Stimulated activated CD8-positive, alpha-beta memory T cell treated with anti-CD3 and anti-CD28 coated beads, Interleukin-4, amount 100 ng/mL, for 48 hours (primary cell): ENCODE measurements around the gene RABGAP1.

Source experiments
- DNase-seq: peaks from one replicate; pipeline ENCODE4 v3.0.0-alpha.2; 2020

RABGAP1 gene

DNA sequence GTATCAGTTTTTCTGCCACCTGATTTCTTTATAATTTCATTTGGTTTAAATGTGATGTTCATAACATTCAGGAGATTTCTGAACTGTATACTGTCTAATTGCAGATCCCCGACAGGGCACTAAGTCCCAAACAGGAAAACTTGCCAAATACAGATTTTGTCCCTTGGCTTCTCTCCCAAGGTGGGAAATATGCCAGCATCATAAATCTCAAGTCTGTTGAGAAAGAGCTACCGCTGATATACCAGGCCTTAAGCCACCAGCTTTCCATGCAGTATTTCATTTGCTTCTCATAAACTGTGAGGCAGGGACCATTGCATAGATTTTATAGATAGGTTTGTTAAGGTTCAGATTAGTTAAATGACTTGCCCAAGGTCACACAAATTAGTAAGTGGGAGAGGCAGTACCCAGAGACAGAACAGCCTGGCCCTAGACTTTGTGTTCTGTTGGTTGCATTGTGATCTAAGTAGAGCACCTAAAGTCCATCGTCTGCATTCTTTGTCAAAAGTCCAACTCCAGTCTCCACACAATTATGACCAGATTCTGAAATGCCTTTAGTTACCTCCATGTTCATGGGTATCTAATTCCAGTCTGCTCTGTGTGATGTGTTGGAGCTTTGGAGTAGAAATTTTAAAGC lies 108.9 kb downstream of the RABGAP1 start:
- DNase-seq, result no peak

DNA sequence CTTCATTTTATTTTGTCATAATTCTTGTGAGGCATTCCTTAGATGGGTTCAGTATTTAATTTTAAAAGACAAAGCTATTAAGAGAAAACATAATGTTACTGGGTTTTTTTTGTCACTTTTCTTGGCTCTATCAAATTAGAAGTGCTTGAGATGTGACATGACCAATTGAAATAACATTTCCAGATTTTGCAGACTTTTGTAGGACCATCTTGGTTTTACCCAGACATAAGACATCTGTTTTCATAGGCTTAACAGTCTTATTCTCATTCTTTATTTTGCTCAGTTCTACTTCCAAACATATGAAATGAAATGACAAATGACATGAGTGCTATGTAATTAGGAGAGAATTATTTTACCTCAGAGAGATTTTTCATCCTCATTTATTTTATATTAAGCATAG lies 112.2 kb downstream of the RABGAP1 start:
- DNase-seq, result no peak

GRCh38 chr9:123053711-123054110 lies 112.9 kb downstream of the RABGAP1 start:
- DNase-seq, result no peak

DNA sequence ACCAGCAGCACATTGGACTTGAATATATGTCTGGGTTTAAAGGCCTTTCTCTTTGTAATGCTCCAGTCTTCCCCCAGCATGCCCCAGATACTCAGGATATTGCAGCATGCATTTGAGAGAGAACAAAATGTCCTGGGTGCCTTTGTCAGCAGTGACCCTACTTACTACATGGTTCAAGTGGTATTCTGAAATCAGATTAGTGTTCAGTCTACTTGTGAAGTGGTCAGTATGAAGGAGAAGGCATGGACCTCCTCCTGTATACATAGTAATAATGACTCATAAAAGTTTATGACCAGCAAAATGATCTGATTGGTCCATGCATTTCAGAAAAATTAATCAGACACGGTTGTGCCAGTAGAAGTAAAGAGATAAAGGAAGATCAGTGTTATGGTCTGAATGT lies 118.0 kb downstream of the RABGAP1 start:
- no peak for DNase-seq

GRCh38 chr9:123059472-123060220 lies 118.8 kb downstream of the RABGAP1 start:
- no peak for DNase-seq

- DNase-seq, result no peak
These were observed 120.4 kb downstream of the RABGAP1 start for GRCh38 chr9:123061216-123061615.

GRCh38 chr9:123062351-123063176 lies 121.7 kb downstream of the RABGAP1 start:
- DNase-seq, result no peak

GRCh38 chr9:123063177-123063598 lies 122.4 kb downstream of the RABGAP1 start:
- DNase-seq, result no peak

- no peak for DNase-seq
These were observed 123.1 kb downstream of the RABGAP1 start for GRCh38 chr9:123063896-123064295.

GRCh38 chr9:123064716-123065115 lies 123.9 kb downstream of the RABGAP1 start:
- DNase-seq, result no peak

DNA sequence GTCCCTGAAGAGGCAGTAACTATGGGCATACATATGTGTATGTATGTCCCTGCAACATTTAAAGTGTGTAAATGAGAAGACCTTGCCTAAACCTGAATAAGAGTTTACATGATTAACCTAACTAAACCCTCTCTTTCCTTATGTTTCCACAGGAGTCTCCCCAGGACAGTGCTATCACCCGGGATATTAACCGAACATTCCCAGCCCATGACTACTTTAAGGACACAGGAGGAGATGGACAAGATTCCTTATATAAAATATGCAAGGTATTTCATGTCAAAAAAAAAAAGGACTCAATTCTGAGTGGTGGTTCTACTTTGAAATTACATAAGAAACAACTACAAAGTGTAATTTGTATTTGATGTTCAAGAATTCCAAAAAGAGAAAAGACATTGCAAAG lies 124.4 kb downstream of the RABGAP1 start:
- no peak for DNase-seq

- DNase-seq, result no peak
These were observed 126.3 kb downstream of the RABGAP1 start for GRCh38 chr9:123067136-123067535.

DNA sequence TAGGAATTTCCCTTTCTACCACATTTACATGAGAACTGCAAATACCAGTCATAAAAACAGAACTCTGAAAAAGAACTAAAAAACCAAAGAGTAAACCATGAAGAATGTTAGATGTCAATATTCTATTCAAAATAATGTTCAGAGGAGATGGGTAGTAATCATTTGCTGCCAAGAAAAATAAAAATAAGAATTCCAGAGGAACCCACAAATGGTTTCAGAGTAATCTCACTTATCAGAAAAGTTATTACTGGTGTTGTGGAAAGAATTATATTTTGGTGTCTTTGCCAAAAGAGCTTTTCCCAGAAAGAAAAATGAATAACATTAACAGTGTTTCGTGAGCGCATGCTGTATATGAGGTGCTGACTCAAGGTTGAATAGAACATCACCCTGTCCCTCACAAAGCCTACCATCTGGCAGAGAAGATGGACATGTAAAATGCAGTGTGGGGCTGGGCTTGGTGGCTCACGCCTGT lies 128.2 kb downstream of the RABGAP1 start:
- no peak for DNase-seq

- no peak for DNase-seq
These were observed 129.4 kb downstream of the RABGAP1 start for GRCh38 chr9:123070198-123070597.

DNA sequence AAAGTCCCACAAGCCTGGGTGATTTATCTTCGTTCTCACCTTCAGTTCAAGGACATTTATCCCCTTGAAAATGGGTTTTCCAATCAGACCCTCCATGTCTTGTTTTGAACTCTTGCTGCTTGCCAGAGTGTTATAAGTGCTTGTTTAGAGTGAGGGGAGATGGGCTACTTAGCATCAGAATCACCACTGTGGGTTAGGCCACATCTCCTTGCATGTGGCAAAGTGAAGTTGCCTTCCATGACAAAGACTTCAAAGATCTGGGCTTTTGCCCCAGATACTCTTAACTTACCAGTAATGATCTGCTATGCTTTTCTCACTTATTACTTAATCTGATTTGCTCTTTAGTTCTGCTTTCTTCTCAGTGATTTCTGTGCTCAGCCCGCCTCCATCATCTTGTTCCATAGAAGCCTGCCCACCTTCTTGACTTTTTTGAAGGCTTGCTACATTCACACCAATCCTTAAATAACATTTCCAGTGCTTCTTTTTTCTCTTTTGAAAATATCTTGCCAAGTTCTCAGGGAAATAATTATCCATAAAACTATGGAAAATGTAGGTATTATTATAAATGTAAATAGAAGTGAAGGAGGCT lies 131.7 kb downstream of the RABGAP1 start:
- DNase-seq, result no peak

DNA sequence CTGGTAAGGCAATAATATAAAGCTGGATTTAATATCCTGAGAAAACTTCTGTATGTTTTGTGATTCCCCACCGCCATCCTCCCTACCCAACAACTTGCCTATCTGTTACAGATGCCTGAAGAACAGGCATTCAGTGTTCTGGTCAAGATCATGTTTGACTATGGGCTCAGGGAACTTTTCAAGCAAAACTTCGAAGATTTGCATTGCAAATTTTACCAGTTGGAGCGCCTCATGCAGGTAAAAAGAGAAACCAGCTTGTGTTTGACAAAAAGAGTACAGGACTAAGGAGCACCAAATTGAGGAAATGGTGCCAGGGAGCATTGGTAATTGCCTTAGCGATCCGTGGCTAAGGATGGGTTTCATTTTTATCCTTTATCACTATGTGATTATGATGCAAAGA lies 132.6 kb downstream of the RABGAP1 start:
- no peak for DNase-seq

- no peak for DNase-seq
These were observed 133.2 kb downstream of the RABGAP1 start for GRCh38 chr9:123073991-123074422.

DNA sequence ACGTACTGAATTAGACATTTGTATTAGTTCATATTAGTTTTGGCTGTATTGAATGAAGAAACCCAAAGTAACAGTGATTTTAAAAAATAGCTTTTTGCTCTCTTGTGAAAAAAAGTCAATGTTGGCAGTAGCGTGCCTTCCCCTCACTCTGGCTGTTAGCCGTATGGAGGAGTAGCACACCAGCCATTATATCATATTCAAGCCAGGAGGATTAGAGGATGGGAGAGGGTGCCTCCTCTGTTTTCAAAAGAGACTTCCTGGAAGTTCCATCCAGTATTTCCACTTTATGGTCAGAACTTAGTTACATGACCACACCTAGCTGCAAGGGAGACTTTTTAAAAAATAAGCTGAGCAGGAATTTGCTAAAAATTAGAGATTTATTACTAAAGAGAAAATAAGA lies 133.8 kb downstream of the RABGAP1 start:
- no peak for DNase-seq

GRCh38 chr9:123080444-123080843 lies 139.6 kb downstream of the RABGAP1 start:
- DNase-seq, result no peak

- DNase-seq, result no peak
These were observed 141.0 kb downstream of the RABGAP1 start for GRCh38 chr9:123081824-123082223.

DNA sequence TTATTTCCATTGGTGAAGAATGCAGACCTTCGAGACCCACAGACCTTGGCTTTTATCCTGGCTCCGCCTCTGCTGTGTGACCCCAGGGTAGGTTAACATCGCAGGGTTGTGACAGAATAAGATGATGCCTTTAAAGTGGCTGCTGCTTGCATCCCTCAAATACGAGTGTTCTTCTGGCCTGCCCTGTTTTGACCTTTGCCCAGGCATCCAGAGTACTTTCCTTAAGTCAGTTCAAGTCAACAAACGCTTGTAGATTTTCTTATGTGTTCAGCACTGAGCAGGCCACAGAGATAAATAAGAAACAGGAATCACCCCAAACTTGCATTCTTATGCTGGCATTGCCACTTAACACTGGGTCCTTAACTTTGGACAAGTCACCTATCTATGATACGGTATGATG lies 142.9 kb downstream of the RABGAP1 start:
- no peak for DNase-seq

DNA sequence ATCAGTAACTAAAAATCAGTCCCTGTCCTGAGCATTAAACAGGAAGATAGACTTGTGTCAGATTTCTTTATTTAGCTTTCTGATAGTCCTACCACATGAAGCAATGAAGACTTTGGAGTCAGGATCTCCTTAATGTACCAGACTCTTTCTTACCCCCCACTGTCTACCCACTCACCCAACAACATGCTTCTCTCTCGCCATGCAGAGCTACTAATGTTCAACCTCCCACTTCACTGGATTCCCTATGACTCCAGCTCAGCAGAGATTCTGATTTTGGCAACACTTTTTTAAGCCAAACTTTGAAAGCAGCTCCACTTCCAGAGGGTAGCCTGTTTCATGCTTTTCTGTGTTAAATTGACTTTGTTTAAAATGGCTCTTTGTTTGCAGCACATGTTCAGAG lies 143.4 kb downstream of the RABGAP1 start:
- no peak for DNase-seq

DNA sequence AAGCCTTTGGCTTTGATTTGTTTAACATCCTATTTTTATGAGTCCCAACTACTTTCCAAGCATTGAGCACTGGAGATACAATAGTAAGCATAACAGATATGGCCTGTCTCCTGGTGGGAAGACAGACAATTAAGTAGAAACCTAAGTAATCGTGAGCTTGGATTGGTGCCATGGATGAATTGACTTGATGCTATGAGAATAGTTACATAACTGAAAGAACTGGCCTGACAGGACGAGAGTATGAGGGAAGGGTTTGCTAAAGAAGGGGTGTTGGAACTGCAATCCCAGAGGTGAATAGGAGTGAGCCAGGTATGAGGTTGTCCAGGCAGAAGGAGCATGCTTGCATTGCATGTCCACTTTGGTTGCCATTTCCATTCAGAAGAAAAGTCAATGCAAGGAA lies 145.1 kb downstream of the RABGAP1 start:
- no peak for DNase-seq
